Sigmoid colon (tissue), 7 donors: Measurements from ENCODE around the gene GPR3. TPM values are rescaled to one million over a fixed set of nuclear protein-coding genes. Genes with fewer than 3 reads are reported as not detected.

ENCODE experiments used
- DNase-seq: peaks from one replicate; pipeline ENCODE4 v3.0.0-alpha.2; 2019
- H3K27ac ChIP-seq, 4 donors: fragments of 200-600 bp; sonication (generic); one replicate each; pipeline ENCODE4 v1.5.1; 2016 to 2019; ENCODE audit warnings: mild to moderate bottlenecking in 1 of 4
- H3K27me3 ChIP-seq, 3 donors: fragments of 200-600 bp; sonication (generic); one replicate each; pipeline ENCODE4 v1.5.1; 2019; ENCODE audit warnings: mild to moderate bottlenecking in 1 of 3
- H3K36me3 ChIP-seq, 4 donors: fragments of 200-600 bp; sonication (generic); one replicate each; pipeline ENCODE4 v1.5.1; 2016 to 2019
- H3K4me1 ChIP-seq, 4 donors: fragments of 200-600 bp; sonication (generic); one replicate each; pipeline ENCODE4 v1.5.1; 2017 to 2019
- H3K4me3 ChIP-seq, 4 donors: fragments of 200-600 bp; sonication (generic); one replicate each; pipeline ENCODE4 v1.5.1; 2017 to 2019; ENCODE audit warnings: mild to moderate bottlenecking in 2 of 4, moderate library complexity in 1 of 4
- H3K9me3 ChIP-seq, 4 donors: fragments of 200-600 bp in 3 of 4; sonication (generic) in 3 of 4; one replicate each; pipeline versions ENCODE4 v1.5.1 to v1.6.1; 2013 to 2019
- EP300 ChIP-seq, 4 donors: sonication (generic); formaldehyde crosslinking; IDR thresholded peaks; one replicate each; pipeline ENCODE4 v1.6.1; 2017; ENCODE audit warnings: antibody characterized with exemption in 4 of 4
- POLR2A ChIP-seq, 2 donors: fragments of 450-650 bp; IDR thresholded peaks; one replicate each; pipeline ENCODE4 v1.6.1; 2016; ENCODE audit warnings: antibody characterized with exemption in 2 of 2, mild to moderate bottlenecking in 2 of 2, moderate library complexity in 2 of 2
- POLR2AphosphoS5 ChIP-seq, 4 donors: sonication (generic); formaldehyde crosslinking; IDR thresholded peaks; one replicate each; pipeline ENCODE4 v1.6.1; 2017; ENCODE audit warnings: antibody characterized with exemption in 4 of 4
- WGBS, 2 donors: extraction: QIAGEN DNeasy Blood & Tissue Kit; methylation state at CpG; one replicate each; pipeline ENCODE4 v1.1.7; 2013; 5-methylcytosine and 5-hydroxymethylcytosine counted together
- intact Hi-C: fragments of 100-400 bp; cut with DNase I; formaldehyde crosslinking; loops from one replicate; pipeline ENCODE4 v1.15.1; 2023
- polyA plus RNA-seq, 3 donors: library from polyadenylated mRNA; stranded (reverse); fragments of 200-250 nt; gene quantifications; one replicate each; pipeline ENCODE4 v1.2.3, GENCODE V29; 2013
- total RNA-seq, 4 donors: library from RNA; depleted of rRNA; stranded (reverse); fragments of >200 nt; gene quantifications; one replicate each; pipeline ENCODE4 v1.1.0, GENCODE V29; 2016
- TF ChIP-seq, protein P1 (sequence below), 4 experiments: fragments of 450-650 bp in 3 of 4; fragments of 200-600 bp in 1 of 4; IDR thresholded peaks; one replicate each; pipeline ENCODE4 v1.5.1; 2016 to 2019; ENCODE audit warnings: antibody characterized with exemption in 4 of 4, mild to moderate bottlenecking in 3 of 4, moderate library complexity in 2 of 4
- donor health status: healthy with polysubstance abuse.
- donor health status: Bipolar disorder and iron deficiency.
- donor health status: healthy.

GPR3 gene
- total and polyA plus RNA-seq, 7 donors: 0.36 to 2.0 (median 0.54) TPM; not detected in 4

DNA sequence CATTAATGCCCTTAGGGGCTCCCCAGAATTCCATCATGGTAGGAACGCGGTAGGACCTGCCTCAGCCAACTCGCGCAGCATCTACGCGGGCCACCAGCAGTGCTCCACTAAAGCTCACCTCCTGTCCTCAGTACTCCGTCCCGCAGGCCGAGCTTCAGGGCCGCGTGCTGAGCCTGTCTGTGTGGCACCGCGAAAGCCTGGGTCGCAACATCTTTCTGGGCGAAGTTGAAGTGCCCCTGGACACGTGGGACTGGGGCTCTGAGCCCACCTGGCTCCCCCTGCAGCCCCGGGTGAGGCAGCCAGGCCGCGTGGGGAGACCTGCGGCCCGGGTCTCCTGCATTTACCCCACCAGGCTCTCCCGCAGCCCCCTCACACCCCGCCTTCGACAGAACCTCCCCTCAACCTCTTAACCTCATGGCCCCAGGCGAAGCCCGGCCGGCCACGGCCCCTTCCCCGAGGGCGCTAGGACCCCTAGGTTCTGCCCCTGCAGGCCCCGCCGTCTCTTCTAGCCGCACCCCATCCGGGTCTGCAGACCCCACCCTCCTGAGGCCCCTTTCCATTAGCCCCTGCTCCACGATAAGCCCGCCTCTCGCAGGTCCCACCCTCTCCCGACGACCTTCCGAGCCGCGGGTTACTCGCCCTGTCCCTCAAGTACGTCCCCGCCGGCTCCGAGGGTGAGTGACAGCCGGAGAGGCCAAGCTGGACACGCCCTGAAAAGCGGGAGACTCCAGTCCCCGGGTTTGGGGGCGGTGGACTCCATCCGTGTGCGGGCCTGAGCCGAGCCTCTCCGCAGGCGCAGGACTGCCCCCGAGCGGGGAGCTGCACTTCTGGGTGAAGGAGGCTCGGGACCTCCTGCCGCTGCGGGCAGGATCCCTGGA, 41.5 kb upstream of the GPR3 start:
- TF ChIP-seq, protein P1, sequence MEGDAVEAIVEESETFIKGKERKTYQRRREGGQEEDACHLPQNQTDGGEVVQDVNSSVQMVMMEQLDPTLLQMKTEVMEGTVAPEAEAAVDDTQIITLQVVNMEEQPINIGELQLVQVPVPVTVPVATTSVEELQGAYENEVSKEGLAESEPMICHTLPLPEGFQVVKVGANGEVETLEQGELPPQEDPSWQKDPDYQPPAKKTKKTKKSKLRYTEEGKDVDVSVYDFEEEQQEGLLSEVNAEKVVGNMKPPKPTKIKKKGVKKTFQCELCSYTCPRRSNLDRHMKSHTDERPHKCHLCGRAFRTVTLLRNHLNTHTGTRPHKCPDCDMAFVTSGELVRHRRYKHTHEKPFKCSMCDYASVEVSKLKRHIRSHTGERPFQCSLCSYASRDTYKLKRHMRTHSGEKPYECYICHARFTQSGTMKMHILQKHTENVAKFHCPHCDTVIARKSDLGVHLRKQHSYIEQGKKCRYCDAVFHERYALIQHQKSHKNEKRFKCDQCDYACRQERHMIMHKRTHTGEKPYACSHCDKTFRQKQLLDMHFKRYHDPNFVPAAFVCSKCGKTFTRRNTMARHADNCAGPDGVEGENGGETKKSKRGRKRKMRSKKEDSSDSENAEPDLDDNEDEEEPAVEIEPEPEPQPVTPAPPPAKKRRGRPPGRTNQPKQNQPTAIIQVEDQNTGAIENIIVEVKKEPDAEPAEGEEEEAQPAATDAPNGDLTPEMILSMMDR (IDR thresholded peaks at IDR 0.05): no peak
- no peak for TF ChIP-seq POLR2A (IDR thresholded peaks at IDR 0.05)
- no peak for TF ChIP-seq EP300 (IDR thresholded peaks at IDR 0.05)
- no peak for TF ChIP-seq POLR2AphosphoS5 (IDR thresholded peaks at IDR 0.05)
- Histone ChIP-seq H3K4me1 (peaks cover 0 to 26% (median 25%) of the 10 kb centered on the region in 4 donors), H3K9me3 (no peaks in the 10 kb centered on the region), H3K4me3 (peak overlapping the region in 2 of 4 donors; percentile 47 to 50), H3K27ac (peak overlapping the region in 2 of 4 donors; percentile 16 to 47), H3K27me3 (peaks cover 16 to 46% (median 32%) of the 10 kb centered on the region in 3 donors), H3K36me3 (peaks cover under 1 to 25% (median 15%) of the 10 kb centered on the region in 4 donors)
- intact Hi-C loops: no loop called here
- no peak for DNase-seq
- 25 to 59% methylated on average over 62 of the region's 62 CpGs for WGBS, 2 donors

DNA sequence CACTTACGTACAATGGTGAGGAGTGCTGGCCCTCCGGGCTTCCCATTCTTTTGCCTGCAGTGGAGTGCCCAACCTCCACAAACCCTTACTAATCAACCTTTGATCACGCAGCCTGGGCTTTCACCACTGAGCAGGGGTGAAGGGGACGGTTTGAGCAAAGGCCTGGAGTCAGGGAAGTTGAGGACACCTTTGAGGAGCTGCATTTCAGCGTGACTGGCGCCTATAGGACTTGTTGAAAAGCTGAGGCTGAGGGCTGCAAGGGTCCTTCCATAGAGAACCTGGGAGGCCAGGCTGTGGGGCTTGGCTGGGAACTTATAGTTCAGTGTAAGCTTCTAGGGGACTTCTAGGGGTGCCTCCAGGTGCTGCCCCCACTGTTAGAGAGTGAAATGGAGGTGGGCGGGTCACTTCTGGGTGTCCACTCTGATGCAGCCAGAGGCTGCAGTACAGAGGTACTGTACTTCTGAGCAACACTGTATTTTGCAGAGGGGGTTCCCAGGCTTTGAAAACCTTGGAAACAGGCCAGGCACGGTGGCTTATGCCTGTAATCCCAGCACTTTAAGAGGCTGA, 40.8 kb upstream of the GPR3 start:
- Histone ChIP-seq H3K4me3 (peak overlapping the region in 2 of 4 donors; percentile 47 to 50), H3K36me3 (peaks cover 8 to 33% (median 20%) of the 10 kb centered on the region in 4 donors), H3K27me3 (peaks cover 16 to 46% (median 32%) of the 10 kb centered on the region in 3 donors), H3K4me1 (peaks cover 0 to 26% (median 25%) of the 10 kb centered on the region in 4 donors), H3K9me3 (no peaks in the 10 kb centered on the region), H3K27ac (no peak overlapping the region)
- 28 to 70% methylated on average over 8 of the region's 8 CpGs for WGBS, 2 donors
- no peak for DNase-seq
- TF ChIP-seq POLR2A (IDR thresholded peaks at IDR 0.05): no peak
- no peak for TF ChIP-seq POLR2AphosphoS5 (IDR thresholded peaks at IDR 0.05)
- no peak for TF ChIP-seq EP300 (IDR thresholded peaks at IDR 0.05)
- TF ChIP-seq, protein P1 (IDR thresholded peaks at IDR 0.05): no peak
- intact Hi-C loops: no loop called here

DNA sequence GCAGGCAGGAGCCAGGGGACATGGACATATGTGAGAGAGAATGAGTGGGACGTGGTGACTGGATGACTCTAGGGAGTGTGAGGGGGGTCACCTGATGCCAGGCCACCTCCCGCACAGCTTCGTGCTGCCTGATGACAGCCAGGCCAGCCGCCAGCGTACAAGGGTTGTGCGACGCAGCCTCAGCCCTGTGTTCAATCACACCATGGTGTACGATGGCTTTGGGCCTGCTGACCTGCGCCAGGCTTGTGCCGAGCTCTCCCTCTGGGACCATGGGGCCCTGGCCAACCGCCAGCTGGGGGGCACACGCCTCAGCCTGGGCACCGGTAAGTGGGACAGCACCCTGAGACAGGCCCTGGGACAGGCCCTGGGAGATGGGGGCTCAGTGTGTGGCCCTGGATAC, 39.3 kb upstream of the GPR3 start:
- no peak for TF ChIP-seq POLR2A (IDR thresholded peaks at IDR 0.05)
- no peak for TF ChIP-seq POLR2AphosphoS5 (IDR thresholded peaks at IDR 0.05)
- TF ChIP-seq, protein P1 (IDR thresholded peaks at IDR 0.05): no peak
- no peak for TF ChIP-seq EP300 (IDR thresholded peaks at IDR 0.05)
- 90 to 94% methylated on average over 13 of the region's 13 CpGs for WGBS, 2 donors
- DNase-seq: no peak
- Histone ChIP-seq H3K4me3 (no peak overlapping the region), H3K9me3 (no peaks in the 10 kb centered on the region), H3K36me3 (peaks cover 8 to 44% (median 24%) of the 10 kb centered on the region in 4 donors), H3K27ac (no peak overlapping the region), H3K27me3 (peaks cover 16 to 30% (median 23%) of the 10 kb centered on the region in 3 donors), H3K4me1 (peaks cover 0 to 37% (median 35%) of the 10 kb centered on the region in 4 donors)
- intact Hi-C loops: no loop called here

DNA sequence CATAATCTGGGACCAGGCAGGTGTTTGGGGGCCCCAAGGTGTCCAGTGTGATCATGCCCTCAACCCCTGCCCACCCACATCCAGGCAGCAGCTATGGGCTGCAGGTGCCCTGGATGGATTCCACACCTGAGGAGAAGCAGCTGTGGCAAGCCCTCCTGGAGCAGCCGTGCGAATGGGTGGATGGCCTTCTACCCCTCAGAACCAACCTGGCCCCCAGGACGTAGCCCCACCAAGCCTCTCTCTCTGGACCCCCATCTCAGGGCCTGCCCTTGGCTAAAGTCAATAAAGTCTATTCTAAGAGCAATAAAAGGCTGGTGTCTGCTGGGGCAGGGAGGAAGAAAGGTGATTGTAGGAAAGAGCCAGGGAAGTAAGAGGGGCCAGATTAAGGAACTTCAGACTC, 38.8 kb upstream of the GPR3 start:
- peaks cover 8 to 49% (median 26%) of the 10 kb centered on the region in 4 donors for H3K36me3 ChIP-seq
- 68 to 87% methylated on average over 3 of the region's 3 CpGs for WGBS, 2 donors
- intact Hi-C loops: no loop called here

More for the DNA sequence above, 38.8 kb upstream of the GPR3 start:
- Histone ChIP-seq H3K27me3 (peaks cover 16 to 28% (median 20%) of the 10 kb centered on the region in 3 donors), H3K4me3 (no peak overlapping the region), H3K27ac (no peak overlapping the region), H3K9me3 (no peaks in the 10 kb centered on the region), H3K4me1 (peaks cover 0 to 37% (median 35%) of the 10 kb centered on the region in 4 donors)
- no peak for DNase-seq
- no peak for TF ChIP-seq POLR2AphosphoS5 (IDR thresholded peaks at IDR 0.05)
- TF ChIP-seq POLR2A (IDR thresholded peaks at IDR 0.05): no peak
- TF ChIP-seq, protein P1 (IDR thresholded peaks at IDR 0.05): no peak
- TF ChIP-seq EP300 (IDR thresholded peaks at IDR 0.05): no peak
